Hematopoietic multipotent progenitor cell (in vitro differentiated cells): ENCODE results near the gene FAM89A. TPM values are rescaled to one million over a fixed set of nuclear protein-coding genes. Genes with fewer than 3 reads are reported as not detected.
A peak's percentile ranks its signal among the peaks of the same experiment; 100 is the strongest.

Source experiments
- DNase-seq, 3 donors: peaks; one replicate each; pipeline ENCODE4 v3.0.0-alpha.2; 2011 to 2015; ENCODE audit warnings: low read depth in 2 of 3, low spot score in 2 of 3
- total RNA-seq: library from RNA; depleted of rRNA; stranded (reverse); fragments of >200 nt; gene quantifications from one replicate; pipeline ENCODE4 v1.2.3, GENCODE V29; 2012

The FAM89A gene
- total RNA-seq, result 6.7 TPM

GRCh38 chr1:231040019-231040799 is at the start of gene FAM89A:
Gene FAM89A (minus strand): TSS chr1:231040254. CDS start chr1:231040211, 43 bp downstream.
- DNase-seq, result peak in 2 of 3 donors; percentile 45 to 49

- DNase-seq, result no peak
Observed at GRCh38 chr1:231084353-231084752, 44.3 kb upstream of the FAM89A start.

GRCh38 chr1:231079163-231079562 is 39.1 kb upstream of the FAM89A start:
- DNase-seq, result no peak

GRCh38 chr1:231078250-231078649 is 38.2 kb upstream of the FAM89A start:
- no peak for DNase-seq

- no peak for DNase-seq
Observed at GRCh38 chr1:231076802-231077201, 36.7 kb upstream of the FAM89A start.

GRCh38 chr1:231075497-231075896 is 35.4 kb upstream of the FAM89A start:
- no peak for DNase-seq

- no peak for DNase-seq
Observed at GRCh38 chr1:231075020-231075419, 35.0 kb upstream of the FAM89A start.

- DNase-seq, result no peak
Observed at GRCh38 chr1:231074046-231074445, 34.0 kb upstream of the FAM89A start.

- no peak for DNase-seq
Observed at GRCh38 chr1:231073331-231073730, 33.3 kb upstream of the FAM89A start.

- DNase-seq, result no peak
Observed at GRCh38 chr1:231072502-231073094, 32.5 kb upstream of the FAM89A start.

GRCh38 chr1:231072041-231072440 is 32.0 kb upstream of the FAM89A start:
- no peak for DNase-seq

- no peak for DNase-seq
Observed at GRCh38 chr1:231070758-231071444, 30.8 kb upstream of the FAM89A start.

GRCh38 chr1:231069333-231069732 is 29.3 kb upstream of the FAM89A start:
- no peak for DNase-seq

- DNase-seq, result no peak
Observed at GRCh38 chr1:231068762-231069161, 28.7 kb upstream of the FAM89A start.

- no peak for DNase-seq
Observed at GRCh38 chr1:231065510-231066241, 25.6 kb upstream of the FAM89A start.

- DNase-seq, result no peak
Observed at GRCh38 chr1:231064418-231064817, 24.4 kb upstream of the FAM89A start.

- no peak for DNase-seq
Observed at GRCh38 chr1:231063331-231063730, 23.3 kb upstream of the FAM89A start.

GRCh38 chr1:231062500-231063270 is 22.6 kb upstream of the FAM89A start:
- DNase-seq, result no peak

GRCh38 chr1:231059566-231060193 is 19.6 kb upstream of the FAM89A start:
- no peak for DNase-seq
